Measurements from ENCODE around the gene RAET1G.

DNA sequence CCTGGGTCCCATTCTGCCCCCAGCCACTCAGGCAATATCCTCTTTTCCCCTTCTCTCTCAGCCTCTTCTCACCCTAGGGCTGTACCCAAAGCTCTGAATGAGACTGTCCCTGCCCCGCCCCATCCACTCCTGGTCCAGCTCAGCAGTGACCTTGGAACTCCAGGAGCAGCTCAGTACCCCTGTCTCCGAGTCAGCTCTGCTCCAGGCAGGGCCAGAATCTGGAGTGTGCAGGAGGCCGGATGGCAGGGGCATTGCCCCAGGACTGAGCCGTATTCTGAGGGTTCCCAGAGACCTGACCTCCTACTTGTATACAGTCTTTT lies 2.0 kb upstream of the RAET1G start:
- TF ChIP-seq, protein P1, sequence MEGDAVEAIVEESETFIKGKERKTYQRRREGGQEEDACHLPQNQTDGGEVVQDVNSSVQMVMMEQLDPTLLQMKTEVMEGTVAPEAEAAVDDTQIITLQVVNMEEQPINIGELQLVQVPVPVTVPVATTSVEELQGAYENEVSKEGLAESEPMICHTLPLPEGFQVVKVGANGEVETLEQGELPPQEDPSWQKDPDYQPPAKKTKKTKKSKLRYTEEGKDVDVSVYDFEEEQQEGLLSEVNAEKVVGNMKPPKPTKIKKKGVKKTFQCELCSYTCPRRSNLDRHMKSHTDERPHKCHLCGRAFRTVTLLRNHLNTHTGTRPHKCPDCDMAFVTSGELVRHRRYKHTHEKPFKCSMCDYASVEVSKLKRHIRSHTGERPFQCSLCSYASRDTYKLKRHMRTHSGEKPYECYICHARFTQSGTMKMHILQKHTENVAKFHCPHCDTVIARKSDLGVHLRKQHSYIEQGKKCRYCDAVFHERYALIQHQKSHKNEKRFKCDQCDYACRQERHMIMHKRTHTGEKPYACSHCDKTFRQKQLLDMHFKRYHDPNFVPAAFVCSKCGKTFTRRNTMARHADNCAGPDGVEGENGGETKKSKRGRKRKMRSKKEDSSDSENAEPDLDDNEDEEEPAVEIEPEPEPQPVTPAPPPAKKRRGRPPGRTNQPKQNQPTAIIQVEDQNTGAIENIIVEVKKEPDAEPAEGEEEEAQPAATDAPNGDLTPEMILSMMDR (IDR thresholded peaks at IDR 0.05), result no peak
- TF ChIP-seq POLR2A (IDR thresholded peaks at IDR 0.05) (no peak), EP300 (IDR thresholded peaks at IDR 0.05) (no peak)

All from upper lobe of left lung (tissue), 4 donors.